Naive thymus-derived CD4-positive, alpha-beta T cell (primary cell): ENCODE measurements around the gene STK32C. TPM values are rescaled to one million over a fixed set of nuclear protein-coding genes. Genes with fewer than 3 reads are reported as not detected.

Source experiments
- ATAC-seq: fragments of 150-1000 bp; cut with Tn5 transposase; 2 replicates; pipeline ENCODE4 v1.10.0; 2021; ENCODE audit warnings: mild to moderate bottlenecking, moderate library complexity
- CTCF ChIA-PET: fragments of 350-600 bp; sonication (Branson Sonifier 250); formaldehyde crosslinking; loops from one replicate; lab custom pipeline; 2021; ENCODE audit warnings: antibody characterized with exemption; lab: Charles Lee
- POLR2A ChIA-PET: fragments of 350-600 bp; sonication (Branson Sonifier 250); formaldehyde crosslinking; loops from one replicate; lab custom pipeline; 2021; ENCODE audit warnings: antibody characterized with exemption, inconsistent platforms; lab: Charles Lee
- DNase-seq, 9 donors: peaks; one replicate each; pipeline versions ENCODE4 v3.0.0 to v3.0.0-alpha.2; 2020 to 2022; ENCODE audit warnings: mixed read lengths in 1 of 9
- H3K27ac ChIP-seq: one replicate; pipeline ENCODE4 v1.7.0; 2013; ENCODE audit warnings: mild to moderate bottlenecking, low read depth, low read length, moderate library complexity
- H3K27me3 ChIP-seq, 2 donors: one replicate each; pipeline ENCODE4 v1.7.0; 2013; ENCODE audit warnings: low read length in 2 of 2, mild to moderate bottlenecking in 2 of 2, moderate library complexity in 2 of 2; ENCODE audit not compliant: control insufficient read depth in 2 of 2, insufficient read depth in 2 of 2
- H3K36me3 ChIP-seq, 3 experiments: 1 replicate in 2 of 3; 2 replicates in 1 of 3; pipeline ENCODE4 v1.7.0; 2013; ENCODE audit warnings: low read length in 3 of 3, mild to moderate bottlenecking in 3 of 3, moderate library complexity in 1 of 3; ENCODE audit not compliant: insufficient read depth in 3 of 3, control insufficient read depth in 2 of 3
- H3K4me1 ChIP-seq, 2 donors: one replicate each; pipeline ENCODE4 v1.7.0; 2013; ENCODE audit warnings: low read length in 2 of 2, mild to moderate bottlenecking in 2 of 2, moderate library complexity in 1 of 2; ENCODE audit not compliant: control insufficient read depth in 2 of 2, insufficient read depth in 2 of 2
- H3K4me3 ChIP-seq: 2 replicates; pipeline ENCODE4 v1.7.0; 2013; ENCODE audit warnings: mild to moderate bottlenecking, low read length
- H3K9me3 ChIP-seq, 3 experiments: 1 replicate in 2 of 3; 2 replicates in 1 of 3; pipeline ENCODE4 v1.7.0; 2013; ENCODE audit warnings: low read length in 3 of 3; ENCODE audit not compliant: control insufficient read depth in 2 of 3
- H3K27ac Mint-ChIP-seq, 9 donors: one replicate each; pipeline ENCODE4 v1.8.0; 2020 to 2022; ENCODE audit warnings: mixed read lengths in 9 of 9, mild to moderate bottlenecking in 8 of 9, moderate library complexity in 5 of 9, inconsistent platforms in 2 of 9
- H3K27me3 Mint-ChIP-seq, 5 donors: one replicate each; pipeline ENCODE4 v1.8.0; 2021 to 2022; ENCODE audit warnings: mixed read lengths in 5 of 5, mild to moderate bottlenecking in 1 of 5
- H3K36me3 Mint-ChIP-seq, 5 donors: one replicate each; pipeline ENCODE4 v1.8.0; 2020 to 2022; ENCODE audit warnings: mixed read lengths in 5 of 5, mild to moderate bottlenecking in 3 of 5, inconsistent platforms in 1 of 5
- H3K4me1 Mint-ChIP-seq, 7 donors: one replicate each; pipeline ENCODE4 v1.8.0; 2020 to 2022; ENCODE audit warnings: mixed read lengths in 7 of 7, mild to moderate bottlenecking in 3 of 7, inconsistent platforms in 1 of 7
- H3K4me3 Mint-ChIP-seq, 10 donors: one replicate each; pipeline ENCODE4 v1.8.0; 2020 to 2022; ENCODE audit warnings: mild to moderate bottlenecking in 10 of 10, mixed read lengths in 10 of 10, moderate library complexity in 6 of 10, inconsistent platforms in 2 of 10
- H3K9me3 Mint-ChIP-seq, 11 donors: one replicate each; pipeline ENCODE4 v1.8.0; 2020 to 2022; ENCODE audit warnings: mixed read lengths in 11 of 11, mild to moderate bottlenecking in 4 of 11, inconsistent platforms in 1 of 11, moderate library complexity in 1 of 11
- intact Hi-C, 2 donors: fragments of 100-400 bp; cut with micrococcal nuclease; formaldehyde crosslinking; loops; one replicate each; pipeline ENCODE4 v1.15.1; 2023
- polyA plus RNA-seq, 2 donors: library from polyadenylated mRNA; unstranded; fragments of 300-500 nt; fragmentation: Illumina TruSeq; gene quantifications; one replicate each; pipeline ENCODE4 v1.2.3, GENCODE V29; 2021
- total RNA-seq, 6 experiments: library from RNA in 5 of 6; stranded (reverse) in 5 of 6; gene quantifications; 1 replicate in 5 of 6; 2 replicates in 1 of 6; pipeline ENCODE4 v1.2.3 and lab custom pipeline; 2021 to 2026

Gene STK32C
- total and polyA plus RNA-seq, 7 experiments from 2014 or later = 4.6 to 19.4 (median 11.8) TPM

DNA sequence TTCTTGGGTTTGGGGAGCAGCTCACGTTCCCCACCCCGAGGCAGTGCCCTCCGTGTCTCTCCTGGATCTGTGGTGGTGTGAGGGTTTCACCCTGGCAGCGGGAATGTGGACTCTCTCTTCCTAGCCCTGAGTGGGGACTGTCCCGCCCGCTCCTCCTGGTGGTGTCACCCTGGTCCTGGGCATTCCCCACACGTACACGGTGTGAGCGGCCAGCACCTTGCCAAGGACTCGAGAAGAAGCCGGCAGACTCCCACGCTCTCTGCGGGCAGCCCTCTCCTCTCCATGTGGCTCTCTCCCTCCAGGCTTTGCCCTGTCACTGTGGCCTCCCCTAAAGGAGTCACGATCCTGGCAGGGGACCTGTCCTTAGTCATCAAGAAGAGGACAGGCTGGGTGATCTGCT, 97.0 kb downstream of the STK32C start:
- Mint-ChIP-seq H3K4me1 (no peaks in the 10 kb centered on the region), H3K27ac (no peak overlapping the region), H3K27me3 (no peaks in the 10 kb centered on the region), H3K36me3 (peaks cover 3 to 44% (median 29%) of the 10 kb centered on the region in 5 donors), H3K4me3 (no peak overlapping the region), H3K9me3 (peaks cover 9 to 37% (median 25%) of the 10 kb centered on the region in 11 donors)
- CTCF ChIA-PET = no interaction called here
- H3K36me3 ChIP-seq = no peaks in the 10 kb centered on the region
- peaks cover 0 to 14% (median 0%) of the 10 kb centered on the region in 3 experiments for H3K9me3 ChIP-seq
- H3K27me3 ChIP-seq = no peaks in the 10 kb centered on the region
- no peaks in the 10 kb centered on the region for H3K4me1 ChIP-seq
- no peak overlapping the region for H3K27ac ChIP-seq
- peak in 1 of 9 donors; percentile 6 for DNase-seq
- no peak for ATAC-seq
- intact Hi-C loops = no loop called here
- POLR2A ChIA-PET = no interaction called here
- no peak overlapping the region for H3K4me3 ChIP-seq

GRCh38 chr10:132209978-132210530, 97.7 kb downstream of the STK32C start:
- peaks cover 3 to 37% (median 23%) of the 10 kb centered on the region in 5 donors for H3K36me3 Mint-ChIP-seq
- ATAC-seq = no peak
- H3K27me3 ChIP-seq = no peaks in the 10 kb centered on the region
- no peaks in the 10 kb centered on the region for H3K27me3 Mint-ChIP-seq
- H3K4me3 Mint-ChIP-seq = no peak overlapping the region
- H3K4me1 ChIP-seq = no peaks in the 10 kb centered on the region
- no peak for DNase-seq
- H3K27ac Mint-ChIP-seq = no peak overlapping the region
- H3K4me1 Mint-ChIP-seq = no peaks in the 10 kb centered on the region
- CTCF ChIA-PET = no interaction called here
- no peak overlapping the region for H3K27ac ChIP-seq
- H3K9me3 ChIP-seq = peaks cover 0 to 11% (median 0%) of the 10 kb centered on the region in 3 experiments
- POLR2A ChIA-PET = no interaction called here
- no peak overlapping the region for H3K4me3 ChIP-seq
- intact Hi-C loops = loop anchor here in 1 of 2 donors (2.0 kb wide), 1 partner anchor 73 kb away; no protein-coding TSS in a partner anchor
- H3K36me3 ChIP-seq = no peaks in the 10 kb centered on the region
- H3K9me3 Mint-ChIP-seq = peaks cover 5 to 30% (median 18%) of the 10 kb centered on the region in 11 donors

DNA sequence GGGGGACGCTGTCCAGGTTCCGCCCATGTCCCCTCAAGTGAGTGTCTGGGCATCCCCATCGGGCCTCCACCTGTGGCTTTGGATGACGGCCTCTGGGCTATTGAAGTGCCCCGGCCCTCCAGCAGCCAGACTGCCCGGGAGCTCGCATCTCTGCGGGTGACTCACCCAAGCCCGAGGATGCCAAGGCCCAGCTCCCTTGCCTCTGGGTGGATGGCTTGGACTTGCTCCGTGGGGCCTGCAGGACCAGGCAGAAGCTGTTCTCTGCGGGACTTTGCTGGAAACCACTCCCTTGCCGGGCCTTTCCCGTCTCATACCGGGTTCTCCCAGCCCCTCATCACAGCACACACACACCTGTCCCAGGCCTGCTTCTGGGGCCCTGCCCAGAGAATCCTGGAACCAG, 98.6 kb downstream of the STK32C start:
- no peaks in the 10 kb centered on the region for H3K27me3 Mint-ChIP-seq
- Histone ChIP-seq H3K27me3 (no peaks in the 10 kb centered on the region), H3K36me3 (no peaks in the 10 kb centered on the region), H3K4me3 (no peak overlapping the region), H3K27ac (no peak overlapping the region), H3K4me1 (no peaks in the 10 kb centered on the region), H3K9me3 (peaks cover 0 to 9% (median 0%) of the 10 kb centered on the region in 3 experiments)
- no peak overlapping the region for H3K27ac Mint-ChIP-seq
- H3K4me3 Mint-ChIP-seq = no peak overlapping the region
- peaks cover 3 to 29% (median 17%) of the 10 kb centered on the region in 5 donors for H3K36me3 Mint-ChIP-seq
- intact Hi-C loops = loop anchor here in 1 of 2 donors (2.0 kb wide), 1 partner anchor 72 kb away; no protein-coding TSS in a partner anchor
- H3K9me3 Mint-ChIP-seq = peaks cover 5 to 20% (median 10%) of the 10 kb centered on the region in 11 donors
- H3K4me1 Mint-ChIP-seq = peaks cover 0 to 2% (median 0%) of the 10 kb centered on the region in 7 donors
- ChIA-PET CTCF (no interaction called here), POLR2A (no interaction called here)
- DNase-seq (no peak), ATAC-seq (no peak)

GRCh38 chr10:132208462-132209050, 99.2 kb downstream of the STK32C start:
- Histone ChIP-seq H3K4me3 (no peak overlapping the region), H3K27me3 (no peaks in the 10 kb centered on the region), H3K9me3 (peaks cover 0 to 9% (median 0%) of the 10 kb centered on the region in 3 experiments), H3K36me3 (no peaks in the 10 kb centered on the region), H3K27ac (no peak overlapping the region), H3K4me1 (no peaks in the 10 kb centered on the region)
- Mint-ChIP-seq H3K27ac (no peak overlapping the region), H3K36me3 (peaks cover 1 to 23% (median 12%) of the 10 kb centered on the region in 5 donors), H3K4me3 (no peak overlapping the region), H3K4me1 (peaks cover 0 to 2% (median 0%) of the 10 kb centered on the region in 7 donors), H3K27me3 (no peaks in the 10 kb centered on the region), H3K9me3 (peaks cover 1 to 15% (median 5%) of the 10 kb centered on the region in 11 donors)
- intact Hi-C loops = loop anchor here in 1 of 2 donors (2.0 kb wide), 1 partner anchor 72 kb away; no protein-coding TSS in a partner anchor
- ChIA-PET CTCF (no interaction called here), POLR2A (no interaction called here)
- no peak for ATAC-seq
- DNase-seq = peak in 1 of 9 donors; percentile 4

GRCh38 chr10:132207536-132208461, 100.0 kb downstream of the STK32C start:
- H3K27me3 Mint-ChIP-seq = no peaks in the 10 kb centered on the region
- H3K27ac Mint-ChIP-seq = no peak overlapping the region
- H3K9me3 Mint-ChIP-seq = peaks cover 0 to 8% (median 4%) of the 10 kb centered on the region in 11 donors
- DNase-seq (peak in 1 of 9 donors; percentile 5), ATAC-seq (no peak)
- H3K4me3 Mint-ChIP-seq = no peak overlapping the region
- peaks cover 0 to 16% (median 7%) of the 10 kb centered on the region in 5 donors for H3K36me3 Mint-ChIP-seq
- POLR2A ChIA-PET = no interaction called here
- intact Hi-C loops = loop anchor here in 1 of 2 donors (2.0 kb wide), 1 partner anchor 71 kb away; no protein-coding TSS in a partner anchor
- no peaks in the 10 kb centered on the region for H3K36me3 ChIP-seq
- no peaks in the 10 kb centered on the region for H3K4me1 ChIP-seq
- no peak overlapping the region for H3K4me3 ChIP-seq
- CTCF ChIA-PET = no interaction called here
- H3K9me3 ChIP-seq = peaks cover 0 to 2% (median 0%) of the 10 kb centered on the region in 3 experiments
- no peak overlapping the region for H3K27ac ChIP-seq
- no peaks in the 10 kb centered on the region for H3K27me3 ChIP-seq
- H3K4me1 Mint-ChIP-seq = peaks cover 0 to 2% (median 0%) of the 10 kb centered on the region in 7 donors

DNA sequence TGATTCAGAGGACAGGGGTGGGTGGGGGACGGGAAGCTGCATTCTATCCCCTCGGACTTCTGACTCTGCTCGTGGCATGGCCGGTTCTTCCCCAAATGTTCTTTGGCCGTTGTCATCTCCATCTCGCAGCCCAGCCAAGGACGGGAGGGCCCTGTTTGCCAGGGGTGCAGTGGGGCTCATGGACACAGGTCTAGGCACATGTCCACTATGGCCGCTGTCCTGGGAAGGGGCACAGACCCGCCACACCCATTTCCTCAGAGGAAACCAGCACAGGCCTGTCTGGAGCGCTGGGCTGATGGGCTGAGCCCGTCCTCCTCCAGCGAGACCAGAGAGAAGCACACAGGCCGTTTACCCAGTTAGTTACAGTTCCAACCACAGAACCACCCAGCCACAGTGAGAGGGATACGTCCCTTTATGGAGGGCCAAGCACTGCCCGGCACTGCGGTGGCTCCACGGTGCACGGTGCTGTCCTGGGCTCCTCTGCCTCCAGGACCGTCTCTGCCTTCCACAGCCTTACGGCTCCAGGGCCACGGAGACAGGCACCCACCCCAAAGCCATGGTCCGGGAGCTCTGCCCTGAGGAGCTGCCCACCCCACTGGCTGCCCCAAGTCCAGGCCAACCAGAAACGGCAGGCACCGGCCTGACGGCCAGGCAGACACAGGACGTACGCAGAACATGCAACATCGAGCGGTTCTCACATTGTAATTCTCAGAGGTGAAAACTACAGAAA, 100.8 kb downstream of the STK32C start:
- H3K4me1 ChIP-seq = no peaks in the 10 kb centered on the region
- no peaks in the 10 kb centered on the region for H3K9me3 ChIP-seq
- CTCF ChIA-PET = no interaction called here
- no peak for DNase-seq
- H3K27me3 ChIP-seq = no peaks in the 10 kb centered on the region
- POLR2A ChIA-PET = no interaction called here
- H3K36me3 ChIP-seq = no peaks in the 10 kb centered on the region
- H3K27me3 Mint-ChIP-seq = no peaks in the 10 kb centered on the region
- H3K4me3 Mint-ChIP-seq = no peak overlapping the region
- intact Hi-C loops = no loop called here
- peaks cover 0 to under 1% (median 0%) of the 10 kb centered on the region in 11 donors for H3K9me3 Mint-ChIP-seq
- ATAC-seq = no peak
- peaks cover 0 to 8% (median 0%) of the 10 kb centered on the region in 5 donors for H3K36me3 Mint-ChIP-seq
- H3K4me1 Mint-ChIP-seq = peaks cover 0 to 2% (median 0%) of the 10 kb centered on the region in 7 donors
- H3K27ac ChIP-seq = no peak overlapping the region
- H3K4me3 ChIP-seq = no peak overlapping the region
- no peak overlapping the region for H3K27ac Mint-ChIP-seq
